ENCODE results near the gene RAI1. TPM values are rescaled to one million over a fixed set of nuclear protein-coding genes. Genes with fewer than 3 reads are reported as not detected.
A peak's percentile ranks its signal among the peaks of the same experiment; 100 is the strongest.

The RAI1 gene
- total RNA-seq, 1 donor from 2014 or later = 31.2 TPM

- peaks cover 28% of the 10 kb centered on the region for H3K4me1 Mint-ChIP-seq
- no peak overlapping the region for H3K27ac Mint-ChIP-seq
- intact Hi-C loops (cut with micrococcal nuclease) = no loop called here
- peak overlapping the region; percentile 87 for H3K4me3 Mint-ChIP-seq
- TF ChIP-seq CTCF (IDR thresholded peaks at IDR 0.05) = no peak
- H3K9me3 Mint-ChIP-seq = no peaks in the 10 kb centered on the region
- no peaks in the 10 kb centered on the region for H3K36me3 Mint-ChIP-seq (ENCODE audit: low read depth)
- CTCF ChIA-PET = no interaction called here
- ATAC-seq (ENCODE audit: low read depth) = peak; percentile 35
- peaks cover 34% of the 10 kb centered on the region for H3K27me3 Mint-ChIP-seq
- POLR2A ChIA-PET = interaction anchor here (0.5 to 1.0 kb wide), 2 partner anchors 41 to 249 kb away, joined by 3 read pairs; partner anchors contain the start of genes DRC3 and TOM1L2
- peak; percentile 32 for DNase-seq
Measured at GRCh38 chr17:17723354-17724261, 42.4 kb downstream of the RAI1 start.

- DNase-seq (peak; percentile 33), ATAC-seq (ENCODE audit: low read depth) (peak; percentile 45)
- Mint-ChIP-seq H3K4me1 (peaks cover 29% of the 10 kb centered on the region), H3K4me3 (peak overlapping the region; percentile 87), H3K36me3 (ENCODE audit: low read depth) (no peaks in the 10 kb centered on the region), H3K27ac (peak overlapping the region; percentile 30), H3K27me3 (peaks cover 28% of the 10 kb centered on the region), H3K9me3 (no peaks in the 10 kb centered on the region)
- intact Hi-C loops (cut with micrococcal nuclease) = no loop called here
- TF ChIP-seq CTCF (IDR thresholded peaks at IDR 0.05) = no peak
- POLR2A ChIA-PET = interaction anchor here (0.7 to 1.0 kb wide), 2 partner anchors 43 to 248 kb away, joined by 3 to 4 read pairs; partner anchors contain the start of genes DRC3 and TOM1L2
- CTCF ChIA-PET = no interaction called here
Measured at GRCh38 chr17:17724307-17725010, 43.2 kb downstream of the RAI1 start.

GRCh38 chr17:17725011-17725751, 43.9 kb downstream of the RAI1 start:
- peak overlapping the region; percentile 73 for H3K4me3 Mint-ChIP-seq
- no peak overlapping the region for H3K27ac Mint-ChIP-seq

GRCh38 chr17:17725752-17726457, 44.6 kb downstream of the RAI1 start:
- DNase-seq (no peak), ATAC-seq (ENCODE audit: low read depth) (no peak)
- no peak for TF ChIP-seq CTCF (IDR thresholded peaks at IDR 0.05)
- ChIA-PET POLR2A (interaction anchor here (0.7 kb wide), 1 partner anchor 313 kb away, joined by 3 read pairs; no protein-coding TSS in a partner anchor), CTCF (interaction anchor here (0.7 kb wide), 1 partner anchor 199 kb away, joined by 3 read pairs; no protein-coding TSS in a partner anchor)
- peaks cover 31% of the 10 kb centered on the region for H3K4me1 Mint-ChIP-seq
- no peaks in the 10 kb centered on the region for H3K36me3 Mint-ChIP-seq (ENCODE audit: low read depth)
- peaks cover 22% of the 10 kb centered on the region for H3K27me3 Mint-ChIP-seq
- H3K4me3 Mint-ChIP-seq = no peak overlapping the region
- intact Hi-C loops (cut with micrococcal nuclease) = loop anchor here (1.0 kb wide), 1 partner anchor 44 kb away; no protein-coding TSS in a partner anchor
- H3K27ac Mint-ChIP-seq = no peak overlapping the region
- H3K9me3 Mint-ChIP-seq = no peaks in the 10 kb centered on the region

More at GRCh38 chr17:17725011-17725751, 43.9 kb downstream of the RAI1 start:
- intact Hi-C loops (cut with micrococcal nuclease) = no loop called here
- TF ChIP-seq CTCF (IDR thresholded peaks at IDR 0.05) = no peak
- POLR2A ChIA-PET = interaction anchor here (1.0 kb wide), 1 partner anchor 247 kb away, joined by 3 read pairs; the partner anchor contains the start of genes DRC3 and TOM1L2
- ATAC-seq (ENCODE audit: low read depth) (peak; percentile 26), DNase-seq (no peak)
- H3K9me3 Mint-ChIP-seq = no peaks in the 10 kb centered on the region
- CTCF ChIA-PET = no interaction called here
- H3K36me3 Mint-ChIP-seq (ENCODE audit: low read depth) = no peaks in the 10 kb centered on the region
- H3K27me3 Mint-ChIP-seq = peaks cover 26% of the 10 kb centered on the region
- peaks cover 31% of the 10 kb centered on the region for H3K4me1 Mint-ChIP-seq
